Karpas-422 (cell line): ENCODE data around the gene FAM53B. TPM values are rescaled to one million over a fixed set of nuclear protein-coding genes. Genes with fewer than 3 reads are reported as not detected.

Experiments
- DNase-seq: peaks from one replicate; pipeline ENCODE4 v3.0.0-alpha.2; 2015
- H2AFZ ChIP-seq: fragments of 200-600 bp; sonication (generic); 2 replicates; pipeline ENCODE4 v1.6.1; 2014; ENCODE audit warnings: antibody characterized with exemption, low read length, mixed read lengths
- H3K27ac ChIP-seq: fragments of 200-600 bp; sonication (generic); 2 replicates; pipeline ENCODE4 v1.5.1; 2014; ENCODE audit warnings: mild to moderate bottlenecking, low read length, moderate library complexity
- H3K27me3 ChIP-seq: fragments of 200-600 bp; sonication (generic); 2 replicates; pipeline ENCODE4 v1.6.1; 2014; ENCODE audit warnings: low read length, mixed read lengths
- H3K36me3 ChIP-seq: fragments of 200-600 bp; sonication (generic); 2 replicates; pipeline ENCODE4 v1.6.1; 2014; ENCODE audit warnings: low read length, mixed read lengths; ENCODE audit not compliant: insufficient read depth
- H3K4me1 ChIP-seq: fragments of 200-600 bp; sonication (generic); 2 replicates; pipeline ENCODE4 v1.6.1; 2014; ENCODE audit warnings: mild to moderate bottlenecking, low read length, mixed read lengths
- H3K4me2 ChIP-seq: fragments of 200-600 bp; sonication (generic); 2 replicates; pipeline ENCODE4 v1.6.1; 2014; ENCODE audit warnings: low read length, low read depth, mild to moderate bottlenecking; ENCODE audit not compliant: poor library complexity, severe bottlenecking
- H3K4me3 ChIP-seq: fragments of 200-600 bp; sonication (generic); 2 replicates; pipeline ENCODE4 v1.5.1; 2014; ENCODE audit warnings: mild to moderate bottlenecking, antibody characterized with exemption, low read length, mixed read lengths
- H3K79me2 ChIP-seq: fragments of 200-600 bp; sonication (generic); 2 replicates; pipeline ENCODE4 v1.6.1; 2014; ENCODE audit warnings: mild to moderate bottlenecking, low read length, mixed read lengths
- H3K9ac ChIP-seq: fragments of 200-600 bp; sonication (generic); 2 replicates; pipeline ENCODE4 v1.6.0; 2014; ENCODE audit warnings: low read length
- H3K9me2 ChIP-seq: fragments of 200-600 bp; sonication (generic), shearing (Covaris generic); replicated peaks from 2 replicates; pipeline ENCODE4 v1.6.0; 2014; ENCODE audit warnings: mild to moderate bottlenecking, low read length, moderate library complexity; ENCODE audit not compliant: insufficient read depth
- H3K9me3 ChIP-seq: fragments of 300-700, 200-600 bp; sonication (generic); 2 replicates; pipeline ENCODE4 v1.6.1; 2014; ENCODE audit warnings: low read length, mixed read lengths
- H4K20me1 ChIP-seq: fragments of 200-600 bp; sonication (generic); 2 replicates; pipeline ENCODE4 v1.6.1; 2014; ENCODE audit warnings: mild to moderate bottlenecking, antibody characterized with exemption, low read length, low read depth; ENCODE audit not compliant: insufficient read depth
- total RNA-seq: library from RNA; depleted of rRNA; stranded (reverse); fragments of >200 nt; shearing (Covaris generic); gene quantifications from 2 replicates; pipeline ENCODE4 v1.2.3, GENCODE V29; 2014; ENCODE audit warnings: low replicate concordance

FAM53B gene
- total RNA-seq, 1 experiment from 2014 or later: 72.5 TPM

DNA sequence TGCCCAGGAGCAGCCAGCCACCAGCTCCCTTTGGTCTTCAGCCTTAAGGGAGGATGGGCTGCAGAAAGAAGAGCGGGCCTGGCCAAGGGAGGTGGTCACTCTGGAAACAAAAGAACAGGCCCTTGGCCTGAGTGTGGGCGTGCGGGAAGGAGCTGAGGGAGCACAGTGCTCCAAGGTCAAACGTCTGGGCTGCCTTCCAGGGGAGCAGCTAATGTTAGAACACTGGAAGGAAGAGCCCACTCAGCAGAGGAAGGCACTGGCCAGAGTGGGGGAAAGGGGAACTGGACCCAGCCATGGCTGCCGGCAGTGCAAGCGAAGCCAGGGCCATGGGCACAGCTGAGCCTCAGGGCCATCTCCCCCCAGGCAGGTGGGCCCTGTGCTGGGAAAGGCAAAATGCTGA lies 42.7 kb downstream of the FAM53B start:
- Histone ChIP-seq H3K9ac (no peak overlapping the region), H4K20me1 (peaks cover 35% of the 10 kb centered on the region; the same call in 1 of the 2 replicates), H3K4me2 (no peak overlapping the region), H3K9me2 (no peaks in the 10 kb centered on the region), H3K4me1 (peaks cover 85% of the 10 kb centered on the region), H3K9me3 (no peaks in the 10 kb centered on the region), H3K27me3 (no peaks in the 10 kb centered on the region), H3K36me3 (peaks cover 53% of the 10 kb centered on the region), H3K27ac (peak overlapping the region; percentile 60; the same call in 1 of the 2 replicates), H3K4me3 (no peak overlapping the region), H2AFZ (no peak overlapping the region), H3K79me2 (peaks cover 99% of the 10 kb centered on the region)
- no peak for DNase-seq

DNA sequence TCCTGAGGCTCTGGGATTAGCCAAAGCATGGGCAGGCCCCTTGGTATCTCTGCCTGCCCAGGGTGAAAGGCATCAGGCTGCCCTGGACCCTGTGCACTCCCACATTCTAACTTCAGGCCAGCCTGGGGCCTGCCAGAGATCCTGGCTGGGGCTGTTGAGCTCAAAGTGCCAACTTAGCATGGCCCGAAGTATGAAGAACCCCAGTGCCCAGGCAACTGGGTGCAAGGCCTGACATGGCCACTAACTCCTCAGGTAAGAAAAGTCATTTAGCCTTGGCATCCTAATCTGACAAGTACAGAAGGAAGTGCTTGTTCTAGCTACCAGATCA lies 43.2 kb downstream of the FAM53B start:
- H3K36me3 ChIP-seq: peaks cover 53% of the 10 kb centered on the region
- no peak overlapping the region for H3K4me2 ChIP-seq
- H3K79me2 ChIP-seq: peaks cover 99% of the 10 kb centered on the region
- H3K9me2 ChIP-seq: no peaks in the 10 kb centered on the region
- no peak overlapping the region for H3K4me3 ChIP-seq
- no peaks in the 10 kb centered on the region for H3K9me3 ChIP-seq
- H3K27me3 ChIP-seq: no peaks in the 10 kb centered on the region
- no peak overlapping the region for H2AFZ ChIP-seq
- H4K20me1 ChIP-seq: peaks cover 30% of the 10 kb centered on the region; the same call in 1 of the 2 replicates
- H3K9ac ChIP-seq: no peak overlapping the region
- DNase-seq: no peak
- H3K27ac ChIP-seq: peak overlapping the region; percentile 60
- H3K4me1 ChIP-seq: peaks cover 82% of the 10 kb centered on the region

DNA sequence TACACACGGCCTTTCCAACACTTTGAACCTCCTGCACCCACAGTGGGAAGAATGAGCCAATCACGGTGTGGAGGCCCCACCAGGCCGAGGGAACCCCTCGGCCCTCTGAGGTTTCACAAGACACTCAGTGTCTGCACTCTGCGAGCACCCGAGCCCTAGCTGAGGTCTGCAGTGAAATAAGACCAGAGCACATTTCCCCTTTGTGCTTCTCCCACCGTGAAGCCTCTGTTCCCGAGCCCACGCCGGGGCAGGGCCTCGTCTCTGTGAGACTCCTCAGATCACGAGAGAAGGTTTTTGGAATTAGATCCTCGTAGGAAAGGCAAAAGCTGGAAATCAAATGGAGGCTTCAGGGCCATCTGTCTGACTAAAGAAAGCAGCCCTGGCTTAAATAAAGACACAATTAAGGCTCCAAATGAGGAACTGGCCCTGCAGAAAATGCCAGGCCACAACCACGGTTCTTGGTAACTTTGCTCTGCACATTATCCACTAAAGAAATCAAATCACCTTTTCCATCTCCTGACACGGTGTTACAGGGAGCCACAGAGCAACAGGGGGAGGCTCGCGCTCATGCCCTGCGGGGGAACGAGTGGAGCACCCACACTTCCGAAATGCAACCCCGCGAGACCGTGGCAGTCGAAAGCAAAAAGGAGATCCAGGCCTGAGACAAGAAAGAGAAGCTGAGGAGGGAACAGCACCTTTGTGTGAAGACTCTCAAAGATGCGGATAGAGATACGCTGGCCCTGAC lies 43.7 kb downstream of the FAM53B start:
- Histone ChIP-seq H3K79me2 (peaks cover 99% of the 10 kb centered on the region), H3K9me2 (no peaks in the 10 kb centered on the region), H3K4me1 (peaks cover 76% of the 10 kb centered on the region), H3K9ac (0 out of 2 replicates have a peak overlapping the region, but pooled peaks have one; percentile 10), H3K27ac (peak overlapping the region; percentile 60), H3K27me3 (no peaks in the 10 kb centered on the region), H3K36me3 (peaks cover 53% of the 10 kb centered on the region), H3K4me3 (no peak overlapping the region), H4K20me1 (peaks cover 27% of the 10 kb centered on the region; the same call in 1 of the 2 replicates), H2AFZ (no peak overlapping the region), H3K9me3 (no peaks in the 10 kb centered on the region), H3K4me2 (no peak overlapping the region)
- no peak for DNase-seq

DNA sequence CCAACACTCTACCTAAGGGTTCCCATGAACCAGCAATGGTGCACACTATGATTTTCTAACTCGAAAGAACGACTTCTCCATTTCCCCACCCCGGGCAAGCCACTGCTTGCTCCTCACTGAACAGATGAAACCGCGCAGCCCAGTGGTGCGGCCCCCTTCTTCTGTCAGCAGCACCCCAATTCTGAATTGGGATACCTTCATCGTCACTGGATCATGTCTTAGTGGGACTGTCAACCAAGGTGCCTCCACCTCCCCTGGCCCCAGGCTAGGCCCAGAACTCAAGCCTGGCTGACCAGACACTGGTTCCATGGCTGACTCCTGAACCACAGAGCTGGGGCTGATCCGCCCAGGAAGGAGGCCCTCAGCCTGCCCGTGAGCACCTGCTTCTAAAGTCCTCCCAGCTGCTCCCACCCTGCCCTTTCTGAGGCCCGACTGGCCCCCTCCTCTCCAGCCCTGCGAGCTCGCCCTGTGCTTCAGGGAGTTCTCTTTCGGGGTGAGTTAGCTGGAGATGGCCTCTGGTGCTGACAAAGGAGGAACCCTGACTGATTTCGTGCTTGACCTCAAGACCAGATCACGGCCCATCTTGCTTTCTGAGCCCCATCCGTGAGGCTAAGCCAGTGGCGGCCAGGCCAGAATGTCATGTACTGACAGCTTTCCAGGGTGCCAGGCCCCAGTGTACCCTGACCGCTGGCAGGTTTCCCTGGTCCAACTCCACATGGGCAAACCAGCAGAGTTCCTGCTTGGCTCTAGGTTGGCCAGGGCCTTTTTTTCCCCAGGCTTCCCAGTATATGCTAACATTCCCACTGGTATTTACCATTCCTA lies 44.5 kb downstream of the FAM53B start:
- Histone ChIP-seq H3K36me3 (peaks cover 58% of the 10 kb centered on the region), H3K9me2 (no peaks in the 10 kb centered on the region), H2AFZ (no peak overlapping the region), H4K20me1 (peaks cover 28% of the 10 kb centered on the region; the same call in 1 of the 2 replicates), H3K9ac (0 out of 2 replicates have a peak overlapping the region, but pooled peaks have one; percentile 10), H3K79me2 (peaks cover 99% of the 10 kb centered on the region), H3K27ac (peak overlapping the region; percentile 60), H3K9me3 (no peaks in the 10 kb centered on the region), H3K4me3 (no peak overlapping the region), H3K4me2 (no peak overlapping the region), H3K4me1 (peaks cover 69% of the 10 kb centered on the region), H3K27me3 (no peaks in the 10 kb centered on the region)
- no peak for DNase-seq

DNA sequence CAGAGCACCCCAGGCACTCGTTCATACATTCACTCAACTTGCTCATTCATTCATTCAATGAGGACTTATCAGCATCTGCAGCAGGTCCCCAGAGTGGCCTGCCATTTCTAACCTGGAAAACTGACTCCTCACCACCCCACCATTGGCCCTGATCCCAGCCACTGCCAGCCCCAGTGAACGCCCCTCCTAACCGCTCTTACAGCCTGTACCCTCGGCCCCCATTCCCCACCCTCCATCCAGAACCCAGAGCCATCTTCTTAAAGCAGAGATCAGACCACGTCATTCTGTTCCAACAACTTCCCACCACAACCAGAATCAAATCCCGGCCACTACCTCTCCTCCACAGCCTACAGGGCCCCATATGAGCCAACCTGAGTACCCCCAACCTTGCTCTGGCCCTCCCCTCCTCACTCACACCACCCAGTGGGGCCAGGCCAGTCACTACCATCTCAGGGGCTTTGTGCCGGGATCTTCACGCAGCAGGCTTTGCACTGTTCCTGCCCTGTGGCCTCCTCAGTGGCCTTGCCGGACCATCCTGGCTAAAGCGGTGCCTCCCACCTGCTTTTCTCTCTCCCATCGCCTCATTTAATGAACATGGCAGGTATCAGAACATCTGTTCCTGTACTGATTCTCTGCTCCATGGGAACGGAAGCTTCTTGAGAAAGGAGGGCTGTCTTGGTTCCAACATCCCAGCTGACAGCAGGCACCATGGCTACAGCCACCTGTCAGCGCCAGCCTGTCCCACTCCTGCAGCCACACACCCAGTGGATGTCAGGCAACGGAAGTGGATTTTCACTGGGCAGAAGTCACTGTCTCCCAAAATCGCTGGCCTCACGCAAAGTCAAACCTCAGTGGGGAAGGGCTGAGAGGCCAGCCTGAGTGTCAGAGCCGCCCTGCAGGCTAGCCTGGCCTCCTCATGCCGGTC lies 45.4 kb downstream of the FAM53B start:
- no peak overlapping the region for H3K4me3 ChIP-seq
- H3K36me3 ChIP-seq: peaks cover 60% of the 10 kb centered on the region
- no peak overlapping the region for H3K27ac ChIP-seq
- H3K27me3 ChIP-seq: no peaks in the 10 kb centered on the region
- no peak overlapping the region for H2AFZ ChIP-seq
- peaks cover 60% of the 10 kb centered on the region for H3K4me1 ChIP-seq
- H3K79me2 ChIP-seq: peaks cover 99% of the 10 kb centered on the region
- no peak overlapping the region for H3K4me2 ChIP-seq
- no peaks in the 10 kb centered on the region for H3K9me2 ChIP-seq
- no peaks in the 10 kb centered on the region for H3K9me3 ChIP-seq
- peaks cover 25% of the 10 kb centered on the region; the same call in 1 of the 2 replicates for H4K20me1 ChIP-seq
- H3K9ac ChIP-seq: no peak overlapping the region
- no peak for DNase-seq

DNA sequence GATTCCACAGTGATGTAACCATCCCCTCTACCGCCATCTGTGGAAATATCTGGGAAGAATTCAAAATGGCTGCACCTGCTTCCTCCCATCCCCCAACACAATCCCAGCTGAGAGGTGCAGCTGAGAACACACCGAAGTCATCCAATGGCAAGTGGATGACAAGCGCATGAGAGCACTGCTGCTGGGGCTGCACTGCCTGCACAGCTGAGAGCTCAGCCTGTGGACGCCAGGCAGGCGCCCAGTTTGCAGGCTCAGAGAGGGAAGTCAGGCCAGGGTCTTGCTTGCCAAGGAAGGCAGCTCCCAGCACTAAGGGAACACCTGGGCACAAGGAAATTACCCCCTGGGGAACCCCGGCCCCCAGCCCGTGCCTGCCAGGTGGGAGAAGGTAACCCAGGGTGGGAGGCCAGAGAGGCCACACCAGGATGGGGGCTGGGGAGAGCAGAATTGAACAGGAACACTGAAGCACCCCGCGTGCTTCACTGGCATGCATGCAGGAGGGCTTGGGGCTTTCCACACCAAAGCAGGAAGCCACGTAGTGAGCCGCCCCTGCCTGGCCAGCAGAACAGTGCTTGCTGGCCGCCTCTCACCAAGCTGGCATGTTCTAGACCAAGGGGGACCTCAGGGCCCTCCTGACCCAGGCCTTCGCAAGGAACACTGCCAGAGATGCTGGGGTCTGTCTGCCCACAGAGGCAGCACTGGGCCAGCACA lies 46.2 kb downstream of the FAM53B start:
- Histone ChIP-seq H2AFZ (no peak overlapping the region), H4K20me1 (peaks cover 22% of the 10 kb centered on the region; the same call in 1 of the 2 replicates), H3K9ac (no peak overlapping the region), H3K79me2 (peaks cover 96% of the 10 kb centered on the region), H3K9me3 (no peaks in the 10 kb centered on the region), H3K27me3 (no peaks in the 10 kb centered on the region), H3K27ac (peak overlapping the region; percentile 24; the same call in 1 of the 2 replicates), H3K4me1 (peaks cover 55% of the 10 kb centered on the region), H3K4me2 (no peak overlapping the region), H3K36me3 (peaks cover 58% of the 10 kb centered on the region), H3K9me2 (no peaks in the 10 kb centered on the region), H3K4me3 (no peak overlapping the region)
- DNase-seq: no peak

DNA sequence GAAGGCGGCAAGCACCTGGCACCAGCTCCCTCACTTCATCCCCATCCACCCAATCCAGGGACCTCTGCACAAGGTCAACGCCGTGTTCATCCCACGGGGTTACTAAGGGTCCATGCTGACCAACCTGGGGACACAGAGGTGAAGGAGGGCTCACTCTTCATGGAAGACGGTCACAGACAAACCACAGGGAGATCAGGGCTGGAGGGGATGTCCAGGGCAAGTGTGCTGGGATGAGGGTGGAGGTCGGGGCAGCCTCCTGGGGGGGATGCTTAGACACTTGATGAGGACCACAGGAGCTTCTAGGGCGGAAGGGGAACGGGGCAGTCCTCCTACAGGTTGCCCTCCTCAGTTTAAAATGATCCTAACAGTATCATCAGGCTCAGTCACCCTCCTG lies 46.7 kb downstream of the FAM53B start:
- peaks cover 57% of the 10 kb centered on the region for H3K36me3 ChIP-seq
- no peak overlapping the region for H3K4me3 ChIP-seq
- H3K4me2 ChIP-seq: no peak overlapping the region
- H3K9me3 ChIP-seq: no peaks in the 10 kb centered on the region
- H3K27me3 ChIP-seq: no peaks in the 10 kb centered on the region
- H3K9me2 ChIP-seq: no peaks in the 10 kb centered on the region
- H2AFZ ChIP-seq: no peak overlapping the region
- peak overlapping the region; percentile 24; the same call in 1 of the 2 replicates for H3K27ac ChIP-seq
- H3K79me2 ChIP-seq: peaks cover 96% of the 10 kb centered on the region
- no peak overlapping the region for H3K9ac ChIP-seq
- peaks cover 50% of the 10 kb centered on the region for H3K4me1 ChIP-seq
- peaks cover 22% of the 10 kb centered on the region; the same call in 1 of the 2 replicates for H4K20me1 ChIP-seq
- DNase-seq: no peak
